Measurements from ENCODE around the gene FHOD3. TPM values are rescaled to one million over a fixed set of nuclear protein-coding genes. Genes with fewer than 3 reads are reported as not detected.

Gene FHOD3
- total RNA-seq, 4 donors from 2014 or later = 15.6 to 25.9 (median 21.6) TPM

- Histone ChIP-seq H3K27ac (no peak overlapping the region), H3K36me3 (no peaks in the 10 kb centered on the region), H3K9me3 (peaks cover 0 to 10% (median 3%) of the 10 kb centered on the region in 4 donors), H3K4me3 (no peak overlapping the region), H3K27me3 (no peaks in the 10 kb centered on the region), H3K4me1 (no peaks in the 10 kb centered on the region)
- DNase-seq (ENCODE audit: low spot score in 2 of 2) = no peak
- TF ChIP-seq EP300 (IDR thresholded peaks at IDR 0.05) (no peak), POLR2A (IDR thresholded peaks at IDR 0.05) (no peak), CTCF (IDR thresholded peaks at IDR 0.05) (no peak)
- WGBS, 2 donors = 62 to 65% methylated on average over 4 of the region's 4 CpGs
Observed at GRCh38 chr18:36284268-36284667, 13.2 kb upstream of the FHOD3 start.

GRCh38 chr18:36284671-36285295 lies 12.7 kb upstream of the FHOD3 start:
- no peaks in the 10 kb centered on the region for H3K27me3 ChIP-seq
- no peaks in the 10 kb centered on the region for H3K4me1 ChIP-seq
- peak in 1 of 2 donors; percentile 76 for DNase-seq (ENCODE audit: low spot score in 2 of 2)
- TF ChIP-seq CTCF (IDR thresholded peaks at IDR 0.05) (peak; percentile 75 to 89 (median 79)), POLR2A (IDR thresholded peaks at IDR 0.05) (no peak)
- H3K9me3 ChIP-seq = peaks cover 0 to 11% (median 3%) of the 10 kb centered on the region in 4 donors
- H3K36me3 ChIP-seq = no peaks in the 10 kb centered on the region
- 32% methylated on average over 6 of the region's 6 CpGs for WGBS, 2 donors
- H3K27ac ChIP-seq = no peak overlapping the region
- no peak overlapping the region for H3K4me3 ChIP-seq

- Histone ChIP-seq H3K27me3 (no peaks in the 10 kb centered on the region), H3K4me1 (no peaks in the 10 kb centered on the region), H3K9me3 (peaks cover 0 to 11% (median 3%) of the 10 kb centered on the region in 4 donors), H3K4me3 (no peak overlapping the region), H3K36me3 (no peaks in the 10 kb centered on the region), H3K27ac (no peak overlapping the region)
- WGBS, 2 donors = 81 to 93% methylated on average over 2 of the region's 2 CpGs
- TF ChIP-seq CTCF (IDR thresholded peaks at IDR 0.05) = no peak
- no peak for TF ChIP-seq EP300 (IDR thresholded peaks at IDR 0.05)
- TF ChIP-seq POLR2A (IDR thresholded peaks at IDR 0.05) = no peak
- DNase-seq (ENCODE audit: low spot score in 2 of 2) = no peak
Observed at GRCh38 chr18:36287653-36288052, 9.9 kb upstream of the FHOD3 start.

GRCh38 chr18:36288689-36289088 lies 8.8 kb upstream of the FHOD3 start:
- no peak for DNase-seq (ENCODE audit: low spot score in 2 of 2)
- Histone ChIP-seq H3K36me3 (no peaks in the 10 kb centered on the region), H3K4me1 (no peaks in the 10 kb centered on the region), H3K9me3 (peaks cover 0 to 11% (median 3%) of the 10 kb centered on the region in 4 donors), H3K27ac (no peak overlapping the region), H3K4me3 (no peak overlapping the region), H3K27me3 (no peaks in the 10 kb centered on the region)
- TF ChIP-seq CTCF (IDR thresholded peaks at IDR 0.05) (no peak), POLR2A (IDR thresholded peaks at IDR 0.05) (no peak), EP300 (IDR thresholded peaks at IDR 0.05) (no peak)

- H3K4me3 ChIP-seq = no peak overlapping the region
- no peak overlapping the region for H3K27ac ChIP-seq
- peaks cover 0 to 12% of the 10 kb centered on the region in 2 donors for H3K27me3 ChIP-seq
- peaks cover 0 to 3% (median under 1%) of the 10 kb centered on the region in 4 donors for H3K9me3 ChIP-seq
- no peak for DNase-seq (ENCODE audit: low spot score in 2 of 2)
- H3K4me1 ChIP-seq = peaks cover 0 to 24% (median 12%) of the 10 kb centered on the region in 4 donors
- H3K36me3 ChIP-seq = no peaks in the 10 kb centered on the region
- TF ChIP-seq POLR2A (IDR thresholded peaks at IDR 0.05) (no peak), CTCF (IDR thresholded peaks at IDR 0.05) (no peak), EP300 (IDR thresholded peaks at IDR 0.05) (no peak)
- WGBS, 2 donors = 42 to 78% methylated on average over 1 of the region's 1 CpG
Observed at GRCh38 chr18:36294031-36294430, 3.5 kb upstream of the FHOD3 start.
